Hematopoietic multipotent progenitor cell (in vitro differentiated cells): ENCODE data around the gene PARP1. TPM values are rescaled to one million over a fixed set of nuclear protein-coding genes. Genes with fewer than 3 reads are reported as not detected.
"Not testable (repeated sequence)": the region's sequence is repeated elsewhere in the genome, so short reads cannot be mapped to it uniquely, and the experiment has no call there.

Experiments
- DNase-seq, 3 donors: peaks; one replicate each; pipeline ENCODE4 v3.0.0-alpha.2; 2011 to 2015; ENCODE audit warnings: low read depth in 2 of 3, low spot score in 2 of 3
- total RNA-seq: library from RNA; depleted of rRNA; stranded (reverse); fragments of >200 nt; gene quantifications from one replicate; pipeline ENCODE4 v1.2.3, GENCODE V29; 2012

Gene PARP1
- total RNA-seq, 1 donor, result 292 TPM

DNA sequence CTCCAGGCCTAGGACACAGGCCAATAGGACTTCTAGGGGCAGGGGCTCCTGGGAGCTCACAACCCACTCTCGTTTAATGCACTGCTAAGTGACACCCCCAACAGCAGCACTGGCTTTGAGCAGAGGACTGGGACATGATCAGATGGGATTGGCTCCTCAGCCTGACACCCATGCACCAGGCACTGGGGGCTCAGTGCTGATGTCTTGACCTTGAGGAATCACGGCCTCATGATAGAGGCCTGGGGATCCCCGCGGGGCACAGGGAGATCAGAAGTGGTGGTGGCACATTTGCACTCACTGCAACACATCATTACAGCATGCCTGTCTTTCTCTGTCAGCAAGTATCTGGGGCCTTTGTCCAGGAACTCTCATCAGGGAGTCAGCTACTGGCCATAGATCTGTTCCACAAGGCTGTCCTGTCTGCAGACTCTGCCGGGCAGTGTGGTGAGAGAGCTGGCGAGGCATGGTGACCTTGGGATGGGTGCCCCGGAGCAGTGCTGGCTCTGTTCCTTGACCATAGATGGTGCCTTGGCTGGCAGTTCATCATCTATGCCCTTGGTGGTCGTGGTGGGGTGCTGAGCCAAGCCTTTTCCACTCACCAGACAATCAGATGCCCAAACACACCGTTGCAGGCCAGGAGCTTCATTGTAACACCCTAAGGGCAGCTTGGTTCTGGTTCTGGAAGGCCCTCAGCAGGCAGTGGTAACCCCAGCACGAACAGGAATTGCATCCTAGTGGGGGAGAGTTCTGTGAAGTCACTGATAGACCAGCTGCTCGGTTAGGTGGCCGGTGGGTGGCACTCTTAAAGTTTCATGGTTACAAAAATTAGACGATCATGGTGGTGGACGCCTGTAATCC is 22.2 kb upstream of the PARP1 start:
- no peak for DNase-seq

GRCh38 chr1:226428791-226429461 is 21.0 kb upstream of the PARP1 start:
- DNase-seq, result peak in 2 of 3 donors; percentile 70 to 81

GRCh38 chr1:226428348-226428747 is 20.5 kb upstream of the PARP1 start:
- DNase-seq, result no peak

DNA sequence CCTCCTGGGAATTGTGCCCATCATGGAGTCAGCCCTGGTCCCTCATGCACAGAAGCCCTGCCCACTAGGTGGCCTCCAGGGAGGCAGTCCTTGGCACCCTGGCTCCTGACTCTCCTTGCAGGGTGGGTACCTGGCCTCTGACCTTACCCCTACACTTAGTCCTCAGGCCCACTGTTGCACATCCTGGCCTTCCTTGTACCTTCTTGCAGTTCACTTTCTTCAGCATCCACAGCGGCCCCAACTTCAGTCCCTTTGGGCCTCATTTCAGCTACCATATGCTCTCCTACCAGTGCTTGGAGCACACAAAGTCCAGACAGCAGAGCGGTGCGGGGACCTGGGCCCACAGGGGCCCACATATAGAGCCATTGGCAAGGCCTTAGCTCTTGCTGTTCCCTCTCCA is 19.2 kb upstream of the PARP1 start:
- no peak for DNase-seq

DNA sequence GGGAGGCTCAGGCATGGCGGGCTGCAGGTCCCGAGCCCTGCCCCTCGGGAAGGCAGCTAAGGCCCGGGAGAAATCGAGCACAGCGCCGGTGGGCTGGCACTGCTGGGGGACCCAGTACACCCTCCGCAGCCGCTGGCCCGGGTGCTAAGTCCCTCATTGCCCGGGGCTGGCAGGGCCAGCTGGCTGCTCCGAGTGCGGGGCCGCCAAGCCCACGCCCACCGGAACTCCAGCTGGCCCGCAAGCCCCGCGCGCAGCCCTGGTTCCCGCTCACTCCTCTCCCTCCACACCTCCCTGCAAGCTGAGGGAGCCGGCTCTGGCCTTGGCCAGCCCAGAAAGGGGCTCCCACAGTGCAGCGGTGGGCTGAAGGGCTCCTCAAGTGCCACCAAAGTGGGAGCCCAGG is 18.5 kb upstream of the PARP1 start:
- not testable (repeated sequence) for DNase-seq

GRCh38 chr1:226425431-226426031 is 17.6 kb upstream of the PARP1 start:
- peak in 1 of 3 donors; percentile 60 for DNase-seq

DNA sequence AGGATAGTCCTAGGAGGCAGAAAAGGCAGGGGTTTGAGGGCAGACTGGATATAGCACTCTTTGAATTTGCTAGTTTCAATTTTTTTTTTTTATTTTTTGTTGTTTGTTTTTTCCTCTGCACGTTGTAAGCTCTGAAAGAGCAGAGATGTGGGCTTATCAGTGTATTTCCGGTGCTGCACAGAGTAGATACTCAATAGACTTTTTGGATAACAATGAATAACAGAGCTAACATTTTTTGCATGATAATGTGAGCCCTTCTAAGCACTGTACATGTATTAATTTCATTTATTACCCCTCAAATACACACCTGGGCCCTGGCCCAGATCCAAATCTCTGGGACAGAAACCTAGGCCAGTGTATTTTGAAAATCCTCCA is 17.1 kb upstream of the PARP1 start:
- peak in 1 of 3 donors; percentile 31 for DNase-seq

- peak in 1 of 3 donors; percentile 62 for DNase-seq
Observed at GRCh38 chr1:226424221-226425003, 16.5 kb upstream of the PARP1 start.

DNA sequence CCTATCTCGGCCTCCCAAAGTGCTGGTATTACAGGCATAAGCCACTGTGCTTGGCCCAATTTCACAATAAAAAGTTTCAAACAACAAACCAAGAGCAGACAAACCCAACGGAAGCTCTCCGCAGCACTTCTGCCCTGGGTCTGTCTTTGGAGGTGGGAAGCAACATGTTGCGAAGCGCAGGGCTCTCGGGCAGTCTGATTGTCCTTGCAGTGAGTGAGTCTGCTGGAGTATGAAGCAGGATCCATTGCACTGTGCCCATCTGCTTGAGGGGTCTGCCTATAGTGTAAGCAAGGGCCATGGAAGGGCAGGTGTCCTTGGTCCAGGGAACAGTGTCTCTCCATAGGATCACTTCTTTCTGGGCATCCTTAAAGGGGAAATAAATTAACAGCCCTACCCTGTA is 14.6 kb upstream of the PARP1 start:
- no peak for DNase-seq

GRCh38 chr1:226420897-226421296 is 13.0 kb upstream of the PARP1 start:
- peak in 1 of 3 donors; percentile 13 for DNase-seq

- no peak for DNase-seq
Observed at GRCh38 chr1:226420328-226420727, 12.4 kb upstream of the PARP1 start.

DNA sequence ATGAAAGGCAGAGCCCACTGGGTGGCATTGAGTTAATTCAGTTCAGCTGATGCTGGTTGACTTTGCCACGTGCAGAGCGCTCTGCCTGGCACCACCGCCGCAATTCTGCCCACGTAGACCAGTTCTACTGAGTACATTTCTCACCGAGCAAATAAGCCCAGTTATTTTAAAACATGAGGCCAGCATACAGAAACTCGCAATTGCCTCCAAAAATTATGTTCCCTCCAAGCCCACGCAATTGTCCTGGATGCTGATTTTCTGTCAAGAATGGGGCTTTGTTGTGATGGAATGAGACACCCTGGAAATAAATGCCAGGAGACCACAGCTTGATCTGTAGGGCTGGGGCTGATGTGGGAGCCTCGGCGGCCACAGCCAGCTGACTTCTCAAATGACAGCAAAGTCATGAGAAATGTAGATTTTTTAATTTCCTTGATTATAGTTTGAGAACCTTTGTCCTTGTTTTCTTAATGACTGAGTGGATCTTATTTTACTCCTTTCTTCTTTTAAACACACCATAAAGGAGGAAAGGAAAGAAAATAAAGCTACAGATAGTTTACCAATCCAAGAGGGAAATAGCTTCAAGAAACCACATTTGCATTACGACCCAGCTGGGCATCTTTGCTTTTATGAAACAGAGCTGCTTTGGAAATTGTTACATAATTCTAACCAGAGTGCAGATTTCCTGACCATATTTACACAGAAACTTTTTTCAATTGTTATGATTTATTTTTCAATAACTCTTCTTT is 11.6 kb upstream of the PARP1 start:
- DNase-seq, result no peak

- no peak for DNase-seq
Observed at GRCh38 chr1:226417830-226418546, 10.1 kb upstream of the PARP1 start.

- DNase-seq, result no peak
Observed at GRCh38 chr1:226417350-226417749, 9.5 kb upstream of the PARP1 start.

DNA sequence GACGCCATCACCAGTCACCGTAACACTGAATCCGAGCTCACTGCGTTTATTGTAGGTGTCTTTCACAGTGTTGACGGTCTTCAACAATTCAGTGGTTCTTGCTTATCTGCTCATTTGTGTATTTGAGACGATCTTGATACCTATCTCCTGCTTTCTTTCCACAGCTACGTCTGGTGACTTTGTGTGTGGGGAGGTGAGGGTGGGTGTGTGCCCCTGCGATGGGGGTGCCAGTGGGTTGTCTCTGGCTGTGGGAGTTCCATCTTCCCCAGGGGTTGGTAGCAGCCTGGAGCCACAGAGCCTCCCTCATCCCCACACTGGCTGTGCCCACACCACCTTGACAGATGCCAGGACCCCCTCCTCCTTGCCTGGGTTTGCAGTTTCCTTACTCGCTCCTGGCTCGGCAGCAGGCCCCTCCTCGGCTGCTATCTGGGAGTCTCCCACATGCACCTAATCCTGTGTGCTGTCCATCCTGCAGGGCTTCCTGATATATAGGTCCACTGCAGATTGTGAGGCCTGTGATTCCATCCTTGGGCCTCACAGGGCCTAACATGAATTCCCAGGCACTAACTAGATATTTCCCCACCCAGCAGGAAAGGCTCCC is 6.3 kb upstream of the PARP1 start:
- no peak for DNase-seq

GRCh38 chr1:226411619-226412018 is 3.7 kb upstream of the PARP1 start:
- DNase-seq, result no peak

DNA sequence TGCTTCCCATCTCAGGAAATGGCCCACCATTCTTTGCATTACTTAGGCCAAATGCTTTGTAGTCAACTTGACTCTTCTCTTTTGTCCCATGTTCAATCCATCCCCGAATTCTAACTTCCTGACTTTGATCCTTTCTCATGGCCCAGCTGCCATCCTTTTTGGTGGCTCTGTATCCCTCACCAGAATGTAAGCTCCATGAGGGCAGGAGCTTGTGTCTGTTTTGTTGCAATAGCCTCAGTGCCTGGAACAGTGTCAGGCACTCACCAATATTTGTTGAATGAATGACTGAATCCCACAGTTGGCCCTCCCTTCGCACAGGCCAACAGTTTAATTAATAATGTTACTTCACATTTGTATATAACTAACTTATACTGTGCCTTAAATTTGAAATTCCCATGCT is 3.1 kb upstream of the PARP1 start:
- DNase-seq, result no peak

- no peak for DNase-seq
Observed at GRCh38 chr1:226409392-226409791, 1.5 kb upstream of the PARP1 start.
